Measurements from ENCODE around the gene MRTFA.
A peak's percentile ranks its signal among the peaks of the same experiment; 100 is the strongest.

MRTFA gene

DNA sequence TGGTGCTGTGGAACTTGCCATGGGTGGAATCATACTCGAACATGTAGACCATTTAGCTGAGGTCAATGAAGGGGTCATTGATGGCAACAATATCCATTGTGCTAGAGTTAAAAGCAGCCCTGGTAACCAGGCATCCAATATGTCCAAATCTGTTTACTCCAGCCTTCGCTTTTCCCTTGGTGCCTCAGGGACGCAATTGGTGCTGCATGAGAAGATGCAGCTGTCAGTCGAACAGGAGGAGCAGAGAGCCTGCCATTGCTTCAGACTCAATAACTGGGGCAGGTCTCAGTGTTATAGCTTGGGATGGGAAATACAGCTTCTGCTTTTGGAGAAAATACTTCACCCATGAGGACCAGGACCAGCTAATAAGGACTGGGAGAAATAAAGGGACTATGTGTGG is 37.8 kb upstream of the MRTFA start:
- H2AFZ ChIP-seq (ENCODE audit: low read length, unreplicated experiment): no peak overlapping the region
- no peaks in the 10 kb centered on the region for H3K36me3 ChIP-seq (ENCODE audit: insufficient read depth, low read length)
- no peaks in the 10 kb centered on the region for H3K27me3 ChIP-seq (ENCODE audit: insufficient read depth, low read length)
- no peak overlapping the region for H3K4me3 ChIP-seq (ENCODE audit: low read depth, low read length)
- H3K79me2 ChIP-seq (ENCODE audit: control insufficient read depth, insufficient read depth, low read length, unreplicated experiment): no peaks in the 10 kb centered on the region
- H3K27ac ChIP-seq (ENCODE audit: low read depth, low read length): no peak overlapping the region
- no peaks in the 10 kb centered on the region for H3K4me1 ChIP-seq (ENCODE audit: control insufficient read depth, insufficient read depth, low read length, unreplicated experiment)

DNA sequence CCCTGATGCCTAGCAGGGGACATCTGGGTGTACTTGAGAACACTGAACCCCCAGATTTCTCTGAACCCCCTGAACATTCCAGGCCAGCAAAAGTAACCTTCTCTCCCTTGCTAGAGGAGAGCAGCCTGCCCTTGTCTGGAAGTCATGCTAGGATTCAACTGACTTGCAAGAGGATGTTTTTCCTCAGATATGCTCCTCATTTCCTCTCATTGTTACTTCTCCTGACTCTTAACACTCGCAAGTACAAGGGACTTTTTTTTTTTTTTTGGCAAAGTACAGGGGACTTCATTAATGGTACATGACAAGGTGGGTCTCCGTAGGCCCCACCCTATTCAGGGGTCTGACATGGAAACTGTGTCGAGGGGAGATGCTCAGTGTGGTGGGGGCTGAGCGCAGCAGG is 36.5 kb upstream of the MRTFA start:
- H3K4me1 ChIP-seq (ENCODE audit: control insufficient read depth, insufficient read depth, low read length, unreplicated experiment): no peaks in the 10 kb centered on the region
- no peaks in the 10 kb centered on the region for H3K27me3 ChIP-seq (ENCODE audit: insufficient read depth, low read length)
- H3K79me2 ChIP-seq (ENCODE audit: control insufficient read depth, insufficient read depth, low read length, unreplicated experiment): no peaks in the 10 kb centered on the region
- no peak overlapping the region for H2AFZ ChIP-seq (ENCODE audit: low read length, unreplicated experiment)
- H3K27ac ChIP-seq (ENCODE audit: low read depth, low read length): no peak overlapping the region
- no peaks in the 10 kb centered on the region for H3K36me3 ChIP-seq (ENCODE audit: insufficient read depth, low read length)
- no peak overlapping the region for H3K4me3 ChIP-seq (ENCODE audit: low read depth, low read length)

DNA sequence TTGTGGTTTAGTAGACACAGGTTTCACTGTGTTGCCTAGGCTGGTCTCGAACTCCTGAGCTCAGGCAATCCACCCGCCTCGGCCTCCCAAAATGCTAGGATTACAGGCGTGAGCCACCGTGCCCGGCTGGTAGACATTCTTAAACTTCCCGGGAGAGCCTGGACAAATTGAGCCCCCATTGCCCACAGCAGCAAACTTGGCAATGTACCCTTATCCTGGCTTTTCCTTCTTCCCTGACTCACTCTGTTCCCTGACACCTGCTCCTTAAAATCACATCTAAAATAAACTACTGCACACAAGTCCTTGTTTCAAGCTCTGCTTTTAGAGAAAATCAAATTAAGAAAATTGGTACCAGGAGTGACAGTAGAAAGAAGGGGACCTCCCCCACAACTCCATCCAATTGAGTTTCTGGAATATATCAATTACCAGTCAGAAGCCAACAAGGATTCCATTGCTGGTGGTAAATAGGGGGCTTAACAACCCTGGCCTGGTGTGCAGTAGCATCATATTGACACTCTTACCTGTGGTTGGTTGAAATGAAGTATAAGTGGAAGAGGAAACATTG is 35.4 kb upstream of the MRTFA start:
- Histone ChIP-seq H3K36me3 (ENCODE audit: insufficient read depth, low read length) (no peaks in the 10 kb centered on the region), H3K4me1 (ENCODE audit: control insufficient read depth, insufficient read depth, low read length, unreplicated experiment) (no peaks in the 10 kb centered on the region), H3K27ac (ENCODE audit: low read depth, low read length) (no peak overlapping the region), H2AFZ (ENCODE audit: low read length, unreplicated experiment) (no peak overlapping the region), H3K27me3 (ENCODE audit: insufficient read depth, low read length) (no peaks in the 10 kb centered on the region), H3K79me2 (ENCODE audit: control insufficient read depth, insufficient read depth, low read length, unreplicated experiment) (no peaks in the 10 kb centered on the region), H3K4me3 (ENCODE audit: low read depth, low read length) (no peak overlapping the region)

DNA sequence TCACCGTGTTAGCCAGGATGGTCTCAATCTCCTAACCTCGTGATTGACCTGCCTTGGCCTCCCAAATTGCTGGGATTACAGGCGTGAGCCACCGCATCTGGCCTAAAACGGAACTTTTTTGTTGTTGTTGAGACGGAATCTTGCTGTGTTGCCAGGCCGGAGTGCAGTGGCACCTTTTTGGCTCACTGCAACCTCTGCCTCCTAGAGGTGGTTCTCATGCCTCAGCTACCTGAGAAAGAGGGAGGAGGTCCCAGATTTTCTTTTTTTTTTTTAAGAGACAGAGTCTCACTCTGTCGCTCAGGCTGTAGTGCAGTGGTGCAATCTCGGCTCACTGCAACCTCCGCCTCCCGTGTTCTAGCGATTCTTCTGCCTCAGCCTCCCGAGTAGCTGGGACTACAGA is 34.9 kb upstream of the MRTFA start:
- Histone ChIP-seq H3K36me3 (ENCODE audit: insufficient read depth, low read length) (no peaks in the 10 kb centered on the region), H3K79me2 (ENCODE audit: control insufficient read depth, insufficient read depth, low read length, unreplicated experiment) (no peaks in the 10 kb centered on the region), H3K4me1 (ENCODE audit: control insufficient read depth, insufficient read depth, low read length, unreplicated experiment) (no peaks in the 10 kb centered on the region), H3K27me3 (ENCODE audit: insufficient read depth, low read length) (no peaks in the 10 kb centered on the region), H3K4me3 (ENCODE audit: low read depth, low read length) (no peak overlapping the region), H3K27ac (ENCODE audit: low read depth, low read length) (no peak overlapping the region), H2AFZ (ENCODE audit: low read length, unreplicated experiment) (no peak overlapping the region)

DNA sequence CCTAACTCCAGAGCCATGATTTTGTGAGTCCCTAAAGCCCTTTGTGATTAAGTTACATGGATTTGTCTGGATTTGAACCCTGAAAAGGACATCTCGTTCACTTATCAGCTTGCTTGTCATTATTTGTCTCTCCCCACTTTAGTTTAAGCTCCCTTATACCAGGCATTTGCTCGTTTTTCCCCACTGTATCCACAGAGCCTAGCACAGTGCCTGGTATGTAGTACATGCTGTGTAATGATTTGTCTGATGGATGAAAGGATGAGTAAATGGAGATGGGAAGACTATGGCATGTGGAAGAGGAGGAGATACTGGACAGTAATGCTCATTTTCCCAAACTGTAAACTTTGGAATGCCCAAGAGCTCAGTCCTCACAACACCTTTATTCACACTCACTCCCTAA is 33.5 kb upstream of the MRTFA start:
- H3K36me3 ChIP-seq (ENCODE audit: insufficient read depth, low read length): no peaks in the 10 kb centered on the region
- H3K27me3 ChIP-seq (ENCODE audit: insufficient read depth, low read length): no peaks in the 10 kb centered on the region
- H3K27ac ChIP-seq (ENCODE audit: low read depth, low read length): no peak overlapping the region
- no peak overlapping the region for H2AFZ ChIP-seq (ENCODE audit: low read length, unreplicated experiment)
- no peaks in the 10 kb centered on the region for H3K79me2 ChIP-seq (ENCODE audit: control insufficient read depth, insufficient read depth, low read length, unreplicated experiment)
- H3K4me3 ChIP-seq (ENCODE audit: low read depth, low read length): no peak overlapping the region
- H3K4me1 ChIP-seq (ENCODE audit: control insufficient read depth, insufficient read depth, low read length, unreplicated experiment): no peaks in the 10 kb centered on the region

DNA sequence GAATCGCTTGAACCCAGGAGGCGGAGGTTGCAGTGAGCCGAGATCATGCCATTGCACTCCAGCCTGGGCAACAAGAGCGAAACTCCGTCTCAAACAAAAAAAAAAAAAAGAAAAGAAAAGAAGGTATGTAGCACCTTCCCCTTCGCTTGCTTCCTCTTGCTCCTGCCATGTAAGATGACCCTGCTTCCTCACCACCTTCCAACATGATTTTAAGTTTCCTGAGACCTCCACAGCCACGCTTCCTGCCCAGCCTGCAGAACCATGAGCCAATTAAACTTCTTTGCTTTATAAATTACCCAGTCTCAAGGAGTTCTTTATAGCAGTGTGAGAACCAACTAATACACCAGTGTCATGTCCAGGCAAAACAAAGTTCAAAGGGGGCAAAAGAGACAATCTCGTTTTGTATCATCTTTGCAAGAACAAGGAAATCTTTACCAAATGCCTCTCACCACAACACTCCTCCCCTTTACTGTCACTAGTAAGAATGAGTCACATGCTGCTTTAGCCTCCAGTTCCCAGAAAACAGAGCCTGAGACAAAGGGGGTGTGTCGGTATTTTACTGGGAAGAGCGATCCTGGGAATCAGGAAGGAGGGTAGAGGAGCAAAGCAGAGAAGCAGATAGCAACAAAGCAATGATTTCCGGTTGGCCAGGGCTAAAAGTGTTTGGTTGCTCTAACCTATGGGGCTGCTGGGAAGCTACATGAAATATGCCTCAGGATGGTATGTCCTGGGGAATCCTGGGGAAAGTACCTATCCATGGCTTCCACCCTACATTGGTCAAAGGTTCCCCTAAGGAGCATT is 32.3 kb upstream of the MRTFA start:
- Histone ChIP-seq H3K4me3 (ENCODE audit: low read depth, low read length) (no peak overlapping the region), H3K27ac (ENCODE audit: low read depth, low read length) (no peak overlapping the region), H3K27me3 (ENCODE audit: insufficient read depth, low read length) (no peaks in the 10 kb centered on the region), H3K36me3 (ENCODE audit: insufficient read depth, low read length) (no peaks in the 10 kb centered on the region), H2AFZ (ENCODE audit: low read length, unreplicated experiment) (no peak overlapping the region), H3K79me2 (ENCODE audit: control insufficient read depth, insufficient read depth, low read length, unreplicated experiment) (no peaks in the 10 kb centered on the region), H3K4me1 (ENCODE audit: control insufficient read depth, insufficient read depth, low read length, unreplicated experiment) (no peaks in the 10 kb centered on the region)

DNA sequence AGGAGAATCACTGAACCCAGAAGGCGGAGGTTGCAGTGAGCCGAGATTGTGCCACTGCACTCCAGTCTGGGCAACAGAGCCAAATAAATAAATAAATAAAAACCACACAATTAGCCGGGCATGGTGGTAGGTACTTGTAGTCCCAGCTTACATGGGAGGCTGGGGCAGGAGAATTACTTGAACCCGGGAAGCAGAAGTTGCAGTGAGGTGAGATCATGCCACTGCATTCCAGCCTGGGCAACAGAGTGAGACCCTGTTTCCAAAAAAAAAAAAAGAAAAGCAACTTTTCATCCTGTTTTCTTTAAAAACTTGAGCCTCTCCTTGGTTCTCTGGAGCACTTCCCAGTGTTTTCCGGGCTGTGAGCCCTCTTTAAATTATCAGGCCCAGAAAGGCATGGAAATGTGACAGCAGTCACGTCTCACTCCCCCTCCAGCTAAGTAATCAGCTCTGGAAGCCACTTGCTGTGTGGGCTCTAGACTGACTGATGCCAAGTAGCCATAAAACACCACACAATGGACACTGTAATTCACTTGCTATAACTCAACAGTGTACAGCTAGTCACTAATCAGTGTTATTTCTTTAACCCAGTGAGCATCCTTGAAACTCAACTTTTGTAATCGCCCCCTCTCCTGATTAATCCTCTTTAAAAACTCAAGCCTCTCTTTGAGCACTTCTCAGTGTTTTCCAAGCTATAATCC is 29.8 kb upstream of the MRTFA start:
- Histone ChIP-seq H3K4me1 (ENCODE audit: control insufficient read depth, insufficient read depth, low read length, unreplicated experiment) (no peaks in the 10 kb centered on the region), H3K79me2 (ENCODE audit: control insufficient read depth, insufficient read depth, low read length, unreplicated experiment) (no peaks in the 10 kb centered on the region)

DNA sequence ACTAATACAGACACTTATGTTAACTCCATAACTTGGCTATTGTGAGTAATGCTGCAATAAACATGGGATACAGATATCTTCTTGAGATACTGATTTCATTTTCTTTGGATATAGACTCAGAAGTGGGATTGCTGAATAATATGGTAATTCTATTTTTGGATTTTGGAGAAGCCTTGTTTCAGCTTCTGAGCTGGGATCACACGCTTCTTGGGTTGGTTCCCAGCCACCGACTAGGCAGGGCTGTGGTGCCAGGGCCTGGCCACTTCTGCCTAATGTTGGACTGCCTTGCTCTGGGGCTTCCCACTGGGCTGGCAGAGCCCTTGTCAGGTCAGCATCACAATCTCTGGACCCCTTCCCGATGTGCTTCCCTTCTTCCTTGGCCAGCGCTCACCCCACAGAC is 28.8 kb upstream of the MRTFA start:
- no peak overlapping the region for H2AFZ ChIP-seq (ENCODE audit: low read length, unreplicated experiment)
- no peaks in the 10 kb centered on the region for H3K4me1 ChIP-seq (ENCODE audit: control insufficient read depth, insufficient read depth, low read length, unreplicated experiment)

More for the DNA sequence above, 29.8 kb upstream of the MRTFA start:
- Histone ChIP-seq H3K4me3 (ENCODE audit: low read depth, low read length) (no peak overlapping the region), H3K27ac (ENCODE audit: low read depth, low read length) (no peak overlapping the region), H3K36me3 (ENCODE audit: insufficient read depth, low read length) (no peaks in the 10 kb centered on the region), H3K27me3 (ENCODE audit: insufficient read depth, low read length) (no peaks in the 10 kb centered on the region), H2AFZ (ENCODE audit: low read length, unreplicated experiment) (no peak overlapping the region)

DNA sequence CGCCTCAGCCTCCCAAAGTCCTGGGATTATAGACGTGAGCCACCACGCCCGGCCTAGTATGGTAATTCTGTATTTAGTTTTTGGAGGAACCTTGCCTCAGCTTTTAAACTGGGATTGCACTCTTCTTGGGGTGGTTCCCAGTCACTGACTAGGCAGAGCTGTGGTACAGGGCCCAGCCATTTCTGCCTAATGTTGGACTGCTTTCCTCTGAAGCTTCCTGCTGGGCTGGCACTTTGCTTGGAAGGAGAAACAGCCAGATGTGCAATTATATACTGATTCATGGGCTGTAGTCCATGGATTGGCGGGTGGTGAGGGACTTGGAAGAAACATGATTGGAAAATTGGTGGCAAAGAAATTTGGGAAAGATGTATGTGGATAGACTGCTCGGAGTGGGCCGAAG is 25.2 kb upstream of the MRTFA start:
- no peaks in the 10 kb centered on the region for H3K4me1 ChIP-seq (ENCODE audit: control insufficient read depth, insufficient read depth, low read length, unreplicated experiment)
- no peaks in the 10 kb centered on the region for H3K79me2 ChIP-seq (ENCODE audit: control insufficient read depth, insufficient read depth, low read length, unreplicated experiment)
- no peak overlapping the region for H3K27ac ChIP-seq (ENCODE audit: low read depth, low read length)
- H3K27me3 ChIP-seq (ENCODE audit: insufficient read depth, low read length): no peaks in the 10 kb centered on the region
- H3K4me3 ChIP-seq (ENCODE audit: low read depth, low read length): no peak overlapping the region
- H2AFZ ChIP-seq (ENCODE audit: low read length, unreplicated experiment): no peak overlapping the region
- no peaks in the 10 kb centered on the region for H3K36me3 ChIP-seq (ENCODE audit: insufficient read depth, low read length)

More for the DNA sequence above, 28.8 kb upstream of the MRTFA start:
- Histone ChIP-seq H3K4me3 (ENCODE audit: low read depth, low read length) (no peak overlapping the region), H3K79me2 (ENCODE audit: control insufficient read depth, insufficient read depth, low read length, unreplicated experiment) (no peaks in the 10 kb centered on the region), H3K27me3 (ENCODE audit: insufficient read depth, low read length) (no peaks in the 10 kb centered on the region), H3K27ac (ENCODE audit: low read depth, low read length) (peak overlapping the region; percentile 4; the same call in 1 of the 2 replicates), H3K36me3 (ENCODE audit: insufficient read depth, low read length) (no peaks in the 10 kb centered on the region)

DNA sequence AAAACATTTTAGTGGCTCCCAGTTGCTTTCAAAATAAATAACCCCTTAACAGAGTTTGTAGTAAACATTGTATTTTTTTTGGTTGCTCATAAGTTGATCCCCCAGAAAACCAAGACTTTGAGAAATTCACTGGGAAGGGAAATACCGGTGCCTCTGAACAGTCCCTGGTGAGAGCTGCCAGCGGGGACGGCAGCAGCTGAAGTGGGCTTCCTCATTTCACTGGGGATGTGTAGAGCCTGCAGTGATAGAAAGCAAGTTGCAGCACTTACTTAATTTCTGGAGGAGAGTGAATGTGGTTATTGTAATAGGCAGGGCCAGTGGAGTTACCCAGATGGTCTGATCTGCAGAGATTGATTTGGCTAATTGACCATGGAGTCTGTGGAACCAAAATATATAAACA is 24.2 kb upstream of the MRTFA start:
- no peaks in the 10 kb centered on the region for H3K79me2 ChIP-seq (ENCODE audit: control insufficient read depth, insufficient read depth, low read length, unreplicated experiment)

DNA sequence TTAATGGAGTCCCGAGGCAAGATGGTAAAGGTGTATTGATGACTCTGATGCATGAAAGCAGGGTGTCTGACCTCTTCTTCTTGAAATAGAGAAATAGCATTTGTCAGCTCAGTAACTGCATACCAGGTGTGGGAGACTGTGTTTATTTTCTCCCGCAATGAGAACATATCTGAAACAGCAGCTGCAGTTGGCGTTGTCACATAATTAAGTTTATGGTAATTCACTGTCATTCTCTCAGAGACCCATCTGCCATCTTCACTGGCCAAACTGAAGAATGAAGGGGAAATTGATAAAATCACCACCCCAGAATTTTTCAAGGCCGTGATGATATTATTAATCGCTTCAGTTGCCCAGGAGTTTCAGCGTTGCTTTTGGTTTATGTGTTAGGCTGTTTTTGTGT is 22.6 kb upstream of the MRTFA start:
- Histone ChIP-seq H3K36me3 (ENCODE audit: insufficient read depth, low read length) (no peaks in the 10 kb centered on the region), H3K79me2 (ENCODE audit: control insufficient read depth, insufficient read depth, low read length, unreplicated experiment) (no peaks in the 10 kb centered on the region), H3K4me3 (ENCODE audit: low read depth, low read length) (no peak overlapping the region), H3K4me1 (ENCODE audit: control insufficient read depth, insufficient read depth, low read length, unreplicated experiment) (peaks cover 8% of the 10 kb centered on the region), H3K27ac (ENCODE audit: low read depth, low read length) (no peak overlapping the region), H2AFZ (ENCODE audit: low read length, unreplicated experiment) (no peak overlapping the region), H3K27me3 (ENCODE audit: insufficient read depth, low read length) (no peaks in the 10 kb centered on the region)

More for the DNA sequence above, 24.2 kb upstream of the MRTFA start:
- Histone ChIP-seq H3K4me3 (ENCODE audit: low read depth, low read length) (no peak overlapping the region), H3K36me3 (ENCODE audit: insufficient read depth, low read length) (no peaks in the 10 kb centered on the region), H3K4me1 (ENCODE audit: control insufficient read depth, insufficient read depth, low read length, unreplicated experiment) (no peaks in the 10 kb centered on the region), H3K27me3 (ENCODE audit: insufficient read depth, low read length) (no peaks in the 10 kb centered on the region), H2AFZ (ENCODE audit: low read length, unreplicated experiment) (no peak overlapping the region), H3K27ac (ENCODE audit: low read depth, low read length) (no peak overlapping the region)

Measured in ACC112 (cell line).